GM19328 (cell line): ENCODE results near the gene UPK1A.
A peak's percentile ranks its signal among the peaks of the same experiment; 100 is the strongest.
"Not testable (repeated sequence)": the region's sequence is repeated elsewhere in the genome, so short reads cannot be mapped to it uniquely, and the experiment has no call there.

ENCODE experiments used
- ATAC-seq: cut with Tn5 transposase; IDR thresholded peaks from one replicate; pipeline ENCODE4 v1.9.1; 2021; ENCODE audit warnings: mild to moderate bottlenecking, moderate library complexity; ENCODE audit not compliant: unreplicated experiment

Gene UPK1A

GRCh38 chr19:35689836-35690235, 23.5 kb downstream of the UPK1A start:
- no peak for ATAC-seq

GRCh38 chr19:35691106-35691505, 24.8 kb downstream of the UPK1A start:
- not testable (repeated sequence) for ATAC-seq

GRCh38 chr19:35692010-35692409, 25.7 kb downstream of the UPK1A start:
- ATAC-seq: no peak

GRCh38 chr19:35693422-35693821, 27.1 kb downstream of the UPK1A start:
- ATAC-seq: no peak

GRCh38 chr19:35693835-35694599, 27.7 kb downstream of the UPK1A start:
- peak; percentile 62 for ATAC-seq

GRCh38 chr19:35695895-35696422, 29.6 kb downstream of the UPK1A start:
- no peak for ATAC-seq

- ATAC-seq: no peak
Measured at GRCh38 chr19:35696835-35697234, 30.5 kb downstream of the UPK1A start.

GRCh38 chr19:35702223-35703012, 36.1 kb downstream of the UPK1A start:
- peak; percentile 94 for ATAC-seq

GRCh38 chr19:35703343-35703742, 37.0 kb downstream of the UPK1A start:
- no peak for ATAC-seq

- no peak for ATAC-seq
Measured at GRCh38 chr19:35704218-35704617, 37.9 kb downstream of the UPK1A start, which contains the start of gene ZBTB32. ZBTB32 (plus strand) TSS chr19:35704558; CDS start chr19:35714627, 10,069 bp downstream.

- ATAC-seq: no peak
Measured at GRCh38 chr19:35708391-35708790, 42.1 kb downstream of the UPK1A start.

- no peak for ATAC-seq
Measured at GRCh38 chr19:35710784-35711723, 44.7 kb downstream of the UPK1A start.

- ATAC-seq: no peak
Measured at GRCh38 chr19:35712567-35713505, 46.5 kb downstream of the UPK1A start.

- no peak for ATAC-seq
Measured at GRCh38 chr19:35713506-35713850, 47.2 kb downstream of the UPK1A start.

- no peak for ATAC-seq
Measured at GRCh38 chr19:35713904-35714495, 47.7 kb downstream of the UPK1A start.

- ATAC-seq: no peak
Measured at GRCh38 chr19:35714601-35715354, 48.5 kb downstream of the UPK1A start.

GRCh38 chr19:35715355-35715809, 49.1 kb downstream of the UPK1A start:
- no peak for ATAC-seq

GRCh38 chr19:35715981-35716800, 49.9 kb downstream of the UPK1A start:
- no peak for ATAC-seq
